PC-9 (cell line): ENCODE data around the gene PTPRM.

ENCODE experiments used
- CTCF ChIP-seq: fragments of 200-600 bp; sonication (generic); conservative IDR thresholded peaks from 2 replicates; pipeline ENCODE4 v1.6.1; 2017; ENCODE audit warnings: mixed run types, antibody characterized with exemption, mild to moderate bottlenecking, moderate library complexity
- EZH2 ChIP-seq: fragments of 200-600 bp; sonication (generic); IDR thresholded peaks from 2 replicates; pipeline ENCODE4 v1.8.0; 2017; ENCODE audit warnings: antibody characterized with exemption, low read depth

- TF ChIP-seq CTCF (no peak), EZH2 (no peak)
Measured at GRCh38 chr18:8376113-8376512, 809.0 kb downstream of the PTPRM start.
